HL-60 (cell line): ENCODE measurements around the gene ALG10B.
"Not testable (repeated sequence)": the region's sequence is repeated elsewhere in the genome, so short reads cannot be mapped to it uniquely, and the experiment has no call there.

Experiments used
- DNase-seq, 2 experiments: peaks; one replicate each; pipeline ENCODE4 v3.0.0-alpha.2; 2010 to 2020; ENCODE audit warnings: low read depth in 1 of 2, low spot score in 1 of 2
- H3K27ac ChIP-seq: fragments of 250-450 bp; sonication (Bioruptor Pico); replicated peaks from 2 replicates; pipeline ENCODE4 v1.5.1; 2020; ENCODE audit warnings: mild to moderate bottlenecking, moderate library complexity
- H3K27me3 ChIP-seq: fragments of 250-450 bp; sonication (Bioruptor Pico); 2 replicates; pipeline ENCODE4 v1.5.1; 2021; ENCODE audit warnings: mild to moderate bottlenecking, moderate library complexity; ENCODE audit not compliant: insufficient read depth, poor library complexity, severe bottlenecking
- H3K4me3 ChIP-seq: replicated peaks from 2 replicates; pipeline ENCODE4 v1.5.1; 2011; ENCODE audit warnings: mild to moderate bottlenecking, control low read depth, low read length; ENCODE audit not compliant: insufficient read depth
- CTCF ChIP-seq: IDR thresholded peaks from one replicate; pipeline ENCODE4 v1.5.1; 2011; ENCODE audit warnings: low read length, control low read depth, inconsistent platforms; ENCODE audit not compliant: insufficient read depth
- GABPA ChIP-seq: IDR thresholded peaks from 2 replicates; pipeline ENCODE4 v1.6.1; 2012; ENCODE audit warnings: low read depth
- POLR2AphosphoS5 ChIP-seq: IDR thresholded peaks from 2 replicates; pipeline ENCODE4 v1.6.1; 2012; ENCODE audit warnings: low read depth
- REST ChIP-seq: IDR thresholded peaks from 2 replicates; pipeline ENCODE4 v1.6.1; 2012; ENCODE audit warnings: low read depth; ENCODE audit not compliant: insufficient replicate concordance
- SPI1 ChIP-seq: IDR thresholded peaks from 2 replicates; pipeline ENCODE4 v1.6.1; 2012; ENCODE audit warnings: low read depth, mild to moderate bottlenecking, borderline replicate concordance

Gene ALG10B

GRCh38 chr12:38332814-38333213 is 16.2 kb downstream of the ALG10B start:
- TF ChIP-seq CTCF (no peak), POLR2AphosphoS5 (no peak), GABPA (no peak), SPI1 (no peak), REST (no peak)

GRCh38 chr12:38342444-38342843 is 25.9 kb downstream of the ALG10B start:
- no peak overlapping the region for H3K4me3 ChIP-seq
- no peaks in the 10 kb centered on the region for H3K27me3 ChIP-seq
- no peak overlapping the region for H3K27ac ChIP-seq
- TF ChIP-seq SPI1 (no peak), REST (no peak), GABPA (no peak), CTCF (no peak), POLR2AphosphoS5 (no peak)
- no peak for DNase-seq

More at GRCh38 chr12:38332814-38333213, 16.2 kb downstream of the ALG10B start:
- no peak for DNase-seq
- H3K27ac ChIP-seq = no peak overlapping the region
- no peaks in the 10 kb centered on the region for H3K27me3 ChIP-seq
- H3K4me3 ChIP-seq = no peak overlapping the region

- not testable (repeated sequence) for H3K27ac ChIP-seq, H3K27me3 ChIP-seq, H3K4me3 ChIP-seq, DNase-seq
These were observed 26.7 kb downstream of the ALG10B start for GRCh38 chr12:38343256-38343655.

- not testable (repeated sequence) for DNase-seq
These were observed 27.3 kb downstream of the ALG10B start for GRCh38 chr12:38343916-38344315.

GRCh38 chr12:38350342-38351174 is 34.0 kb downstream of the ALG10B start:
- Histone ChIP-seq H3K27ac (no peak overlapping the region), H3K4me3 (no peak overlapping the region), H3K27me3 (no peaks in the 10 kb centered on the region)
- TF ChIP-seq REST (no peak), GABPA (no peak), CTCF (no peak)
- no peak for DNase-seq

More at GRCh38 chr12:38343916-38344315, 27.3 kb downstream of the ALG10B start:
- H3K27me3 ChIP-seq, H3K27ac ChIP-seq, H3K4me3 ChIP-seq: not testable (repeated sequence)

- not testable (repeated sequence) for DNase-seq, H3K27me3 ChIP-seq, H3K27ac ChIP-seq, H3K4me3 ChIP-seq
These were observed 34.6 kb downstream of the ALG10B start for GRCh38 chr12:38351175-38351508.
